ENCODE data around the gene IL12B.
A peak's percentile ranks its signal among the peaks of the same experiment; 100 is the strongest.
"Not testable (repeated sequence)": the region's sequence is repeated elsewhere in the genome, so short reads cannot be mapped to it uniquely, and the experiment has no call there.

IL12B gene

GRCh38 chr5:159330131-159330800, at the start of gene IL12B:
IL12B (minus strand) TSS chr5:159330487; CDS start chr5:159326782, 3,705 bp downstream.
- no peak for DNase-seq

GRCh38 chr5:159377653-159378052, 47.4 kb upstream of the IL12B start:
- no peak for DNase-seq

GRCh38 chr5:159367866-159368265, 37.6 kb upstream of the IL12B start:
- DNase-seq: not testable (repeated sequence)

- DNase-seq: not testable (repeated sequence)
Observed at GRCh38 chr5:159366776-159367175, 36.5 kb upstream of the IL12B start.

GRCh38 chr5:159362220-159362619, 31.9 kb upstream of the IL12B start:
- peak in 2 of 56 donors; percentile 0 to 27 for DNase-seq

- not testable (repeated sequence) for DNase-seq
Observed at GRCh38 chr5:159359871-159360270, 29.6 kb upstream of the IL12B start.

GRCh38 chr5:159359408-159359807, 29.1 kb upstream of the IL12B start:
- DNase-seq: no peak

- no peak for DNase-seq
Observed at GRCh38 chr5:159353661-159354252, 23.5 kb upstream of the IL12B start.

- not testable (repeated sequence) for DNase-seq
Observed at GRCh38 chr5:159350644-159351043, 20.4 kb upstream of the IL12B start.

GRCh38 chr5:159350216-159350615, 19.9 kb upstream of the IL12B start:
- DNase-seq: not testable (repeated sequence)

GRCh38 chr5:159345861-159346260, 15.6 kb upstream of the IL12B start:
- no peak for DNase-seq

- peak in 3 of 56 donors; percentile 3 to 24 (median 15) for DNase-seq
Observed at GRCh38 chr5:159345336-159345735, 15.0 kb upstream of the IL12B start.

- DNase-seq: no peak
Observed at GRCh38 chr5:159343295-159344094, 13.2 kb upstream of the IL12B start.

GRCh38 chr5:159342840-159343239, 12.6 kb upstream of the IL12B start:
- no peak for DNase-seq

- DNase-seq: peak in 13 of 56 donors; percentile 1 to 52 (median 10)
Observed at GRCh38 chr5:159341906-159342310, 11.6 kb upstream of the IL12B start.

- DNase-seq: no peak
Observed at GRCh38 chr5:159341145-159341544, 10.9 kb upstream of the IL12B start.

GRCh38 chr5:159340511-159340910, 10.2 kb upstream of the IL12B start:
- DNase-seq: no peak

GRCh38 chr5:159339460-159339859, 9.2 kb upstream of the IL12B start:
- no peak for DNase-seq

- DNase-seq: no peak
Observed at GRCh38 chr5:159338118-159338517, 7.8 kb upstream of the IL12B start.

- DNase-seq: no peak
Observed at GRCh38 chr5:159337016-159337955, 7.0 kb upstream of the IL12B start.

- DNase-seq: no peak
Observed at GRCh38 chr5:159336586-159336985, 6.3 kb upstream of the IL12B start.

All from amygdala (tissue), 56 donors.